ENCODE data around the gene ATG12.

- TF ChIP-seq TAF1 (IDR thresholded peaks at IDR 0.05; ENCODE audit: low read depth, low read length) (no peak), CTCF (IDR thresholded peaks at IDR 0.05; ENCODE audit: control extremely low read depth in 1 of 3, insufficient read depth in 1 of 3, low read depth in 1 of 3, low read length in 3 of 3) (no peak), EZH2 (IDR thresholded peaks at IDR 0.05; ENCODE audit: low read depth, low read length, severe bottlenecking) (no peak), POU5F1 (IDR thresholded peaks at IDR 0.05; ENCODE audit: low read depth, low read length) (no peak), CEBPB (IDR thresholded peaks at IDR 0.05; ENCODE audit: low read depth, low read length) (no peak), POLR2AphosphoS5 (IDR thresholded peaks at IDR 0.05; ENCODE audit: low read depth, low read length) (no peak), EGR1 (IDR thresholded peaks at IDR 0.05; ENCODE audit: borderline replicate concordance, low read depth, low read length) (no peak), MAX (IDR thresholded peaks at IDR 0.05) (no peak), JUN (IDR thresholded peaks at IDR 0.05; ENCODE audit: low read depth, low read length) (no peak), SP1 (IDR thresholded peaks at IDR 0.05; ENCODE audit: low read depth, low read length) (no peak), CHD7 (IDR thresholded peaks at IDR 0.05; ENCODE audit: insufficient replicate concordance, low read length) (no peak), ATF2 (IDR thresholded peaks at IDR 0.05; ENCODE audit: low read length) (no peak), ASH2L (IDR thresholded peaks at IDR 0.05; ENCODE audit: low read length) (no peak)
Observed at GRCh38 chr5:115847290-115847689, 5.9 kb upstream of the ATG12 start.
